Neural progenitor cell (in vitro differentiated cells): Measurements from ENCODE around the gene PKP2.

ENCODE experiments used
- CTCF ChIP-seq: fragments of 200-600 bp; sonication (generic); IDR thresholded peaks from 2 replicates; pipeline ENCODE4 v1.5.1; 2017; ENCODE audit warnings: antibody characterized with exemption, mild to moderate bottlenecking
- EZH2phosphoT487 ChIP-seq: fragments of 200-600 bp; sonication (generic); IDR thresholded peaks from 2 replicates; pipeline ENCODE4 v1.6.1; 2017; ENCODE audit warnings: antibody characterized with exemption

- TF ChIP-seq CTCF = peak; percentile 72
- TF ChIP-seq EZH2phosphoT487 = no peak
Observed at GRCh38 chr12:32918890-32919801, 22.6 kb upstream of the PKP2 start.
